Coronary artery (tissue), 2 donors: Measurements from ENCODE around the gene FHIT.

Experiments used
- DNase-seq: peaks from one replicate; pipeline ENCODE4 v3.0.0-alpha.2; 2017; ENCODE audit warnings: low spot score
- H3K27ac ChIP-seq, 2 donors: fragments of 200-600 bp; sonication (generic); one replicate each; pipeline ENCODE4 v1.5.1; 2016 to 2019
- H3K4me3 ChIP-seq: fragments of 200-600 bp; sonication (generic); 2 replicates; pipeline ENCODE4 v1.5.1; 2016; ENCODE audit warnings: mild to moderate bottlenecking, moderate library complexity
- CTCF ChIP-seq: fragments of 200-600 bp; sonication (generic); IDR thresholded peaks from one replicate; pipeline ENCODE4 v1.5.1; 2019; ENCODE audit warnings: antibody characterized with exemption

Gene FHIT

GRCh38 chr3:61251174-61251972 is at the start of gene FHIT:
Gene FHIT (minus strand): TSS chr3:61251452.
- Histone ChIP-seq H3K4me3 (peak within 1 kb of the TSS; percentile 86), H3K27ac (peak within 1 kb of the TSS; percentile 48 to 66)
- TF ChIP-seq CTCF, result no peak
- peak; percentile 96 for DNase-seq

GRCh38 chr3:61300786-61301185 is 49.5 kb upstream of the FHIT start:
- no peak overlapping the region for H3K27ac ChIP-seq
- H3K4me3 ChIP-seq, result no peak overlapping the region
- TF ChIP-seq CTCF, result no peak
- DNase-seq, result no peak

GRCh38 chr3:61300006-61300380 is 48.7 kb upstream of the FHIT start:
- H3K27ac ChIP-seq, result no peak overlapping the region
- DNase-seq, result no peak
- TF ChIP-seq CTCF, result no peak
- H3K4me3 ChIP-seq, result no peak overlapping the region

GRCh38 chr3:61299343-61300005 is 48.2 kb upstream of the FHIT start:
- DNase-seq, result no peak
- Histone ChIP-seq H3K4me3 (no peak overlapping the region), H3K27ac (no peak overlapping the region)
- no peak for TF ChIP-seq CTCF

- DNase-seq, result no peak
- H3K27ac ChIP-seq, result no peak overlapping the region
Measured at GRCh38 chr3:61297821-61298220, 46.6 kb upstream of the FHIT start.

GRCh38 chr3:61288446-61288845 is 37.2 kb upstream of the FHIT start:
- TF ChIP-seq CTCF, result no peak
- Histone ChIP-seq H3K27ac (no peak overlapping the region), H3K4me3 (no peak overlapping the region)
- DNase-seq, result no peak

More at GRCh38 chr3:61297821-61298220, 46.6 kb upstream of the FHIT start:
- H3K4me3 ChIP-seq, result no peak overlapping the region
- TF ChIP-seq CTCF, result no peak

GRCh38 chr3:61283876-61284275 is 32.6 kb upstream of the FHIT start:
- Histone ChIP-seq H3K4me3 (no peak overlapping the region), H3K27ac (no peak overlapping the region)
- no peak for DNase-seq
- no peak for TF ChIP-seq CTCF
